Erythroblast (primary cell): Measurements from ENCODE around the gene SV2B.

Source experiments
- GATA1 ChIP-seq: IDR thresholded peaks from 2 replicates; pipeline ENCODE4 v1.6.1; 2011; ENCODE audit warnings: low read depth, mild to moderate bottlenecking, control low read depth, low read length, moderate library complexity
- POLR2A ChIP-seq: IDR thresholded peaks from 2 replicates; pipeline ENCODE4 v1.6.1; 2011; ENCODE audit warnings: mild to moderate bottlenecking, low read length

- TF ChIP-seq POLR2A: no peak
- no peak for TF ChIP-seq GATA1
Observed at GRCh38 chr15:91319371-91320059, 219.5 kb downstream of the SV2B start.
